DMS 273 (cell line): Measurements from ENCODE around the gene TRIM61.
"Not testable (repeated sequence)": the region's sequence is repeated elsewhere in the genome, so short reads cannot be mapped to it uniquely, and the experiment has no call there.

ENCODE experiments used
- DNase-seq: peaks from one replicate; lab custom pipeline; 2025; ENCODE audit not compliant: unreplicated experiment; lab: John Stamatoyannopoulos, UW

The TRIM61 gene

DNA sequence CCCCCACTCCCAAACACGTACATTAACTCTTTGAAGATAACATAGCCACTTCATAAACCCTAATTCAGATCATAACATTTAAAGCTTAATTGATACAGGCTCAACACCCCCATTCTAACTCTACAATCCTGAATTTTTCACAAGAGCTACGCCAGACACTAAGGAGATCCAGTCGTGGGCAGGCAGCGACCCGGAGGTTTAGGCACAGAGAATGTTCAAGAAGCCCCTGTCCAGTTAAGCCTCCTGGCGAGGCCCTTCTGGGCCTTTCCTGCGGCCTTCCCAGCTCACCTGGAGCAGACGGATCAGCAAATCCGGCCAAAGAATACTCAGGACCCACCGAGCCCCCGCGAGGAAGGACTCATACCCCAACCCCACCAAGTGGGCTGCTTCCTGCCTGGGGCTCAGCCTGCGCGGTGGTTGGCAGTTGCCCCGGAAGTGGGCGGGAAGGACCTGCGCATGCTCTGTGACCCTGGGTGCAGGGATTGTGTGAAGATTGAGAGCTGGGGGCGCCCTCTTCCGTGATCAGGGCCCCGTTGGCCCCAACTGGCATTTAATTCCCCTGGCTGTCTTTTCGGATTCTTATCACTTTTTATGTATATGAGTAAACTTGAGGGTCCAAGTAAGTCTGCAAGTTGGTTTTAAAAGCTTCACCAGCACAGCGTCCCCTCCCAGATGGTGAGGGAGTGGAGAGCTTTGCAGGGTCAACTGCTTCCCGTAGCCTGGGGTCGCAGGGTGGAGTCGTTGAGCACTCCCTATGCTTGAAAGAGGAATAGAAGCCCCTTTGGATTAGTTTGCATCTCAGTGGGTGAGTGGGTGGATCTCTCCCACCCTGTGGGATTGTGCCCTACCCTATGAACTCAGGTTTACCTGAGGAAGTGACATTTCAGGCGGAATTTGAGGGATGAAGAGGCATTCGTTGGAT, at the start of gene TRIM61:
TSS of gene TRIM61 (minus strand) at position 415 of the 922 bp plus-strand sequence. CDS start 7,655 bp downstream, outside the sequence.
- DNase-seq: no peak

GRCh38 chr4:165025782-165026181, 48.3 kb upstream of the TRIM61 start:
- not testable (repeated sequence) for DNase-seq

GRCh38 chr4:165019995-165020394, 42.5 kb upstream of the TRIM61 start:
- not testable (repeated sequence) for DNase-seq

GRCh38 chr4:165016971-165017370, 39.5 kb upstream of the TRIM61 start:
- DNase-seq: peak; percentile 4

DNA sequence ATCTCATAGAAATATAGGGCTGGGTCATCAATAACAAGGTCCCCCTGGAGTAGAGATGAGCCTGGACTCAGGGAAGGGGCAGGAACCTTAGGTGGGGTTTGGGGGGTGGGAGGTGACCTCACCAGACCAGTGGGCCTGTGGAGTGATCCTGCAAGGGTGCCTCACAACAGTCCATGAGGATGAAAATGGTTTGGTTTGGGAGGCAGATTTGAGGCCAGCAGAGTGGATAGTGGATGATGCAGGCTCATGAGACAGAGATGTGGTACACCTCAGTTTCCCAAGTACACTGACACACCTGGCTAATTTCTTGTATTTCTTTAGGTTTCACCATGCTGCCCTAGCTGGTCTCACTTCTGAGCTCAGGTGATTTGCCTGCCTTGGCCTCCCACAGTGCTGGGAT, 36.2 kb upstream of the TRIM61 start:
- no peak for DNase-seq

DNA sequence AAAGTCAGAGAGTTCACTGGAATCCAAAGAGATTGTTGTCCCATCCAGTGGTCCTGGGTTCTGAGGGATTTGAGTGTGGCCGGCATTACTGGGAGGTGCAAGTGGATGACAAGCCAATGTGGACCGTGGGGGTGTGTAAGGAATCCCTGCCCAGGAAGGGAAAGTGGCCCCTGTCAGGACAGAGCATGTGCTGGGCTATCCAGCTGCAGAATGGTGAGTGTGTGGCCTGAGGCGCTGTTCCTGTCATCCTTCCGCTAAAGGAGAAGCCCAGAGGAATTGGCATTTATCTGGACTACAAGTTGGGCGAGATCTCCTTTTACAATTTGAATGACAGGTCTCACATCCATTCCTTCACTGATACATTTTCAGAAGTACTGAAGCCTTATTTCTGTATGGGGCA, 33.9 kb upstream of the TRIM61 start:
- DNase-seq: no peak

DNA sequence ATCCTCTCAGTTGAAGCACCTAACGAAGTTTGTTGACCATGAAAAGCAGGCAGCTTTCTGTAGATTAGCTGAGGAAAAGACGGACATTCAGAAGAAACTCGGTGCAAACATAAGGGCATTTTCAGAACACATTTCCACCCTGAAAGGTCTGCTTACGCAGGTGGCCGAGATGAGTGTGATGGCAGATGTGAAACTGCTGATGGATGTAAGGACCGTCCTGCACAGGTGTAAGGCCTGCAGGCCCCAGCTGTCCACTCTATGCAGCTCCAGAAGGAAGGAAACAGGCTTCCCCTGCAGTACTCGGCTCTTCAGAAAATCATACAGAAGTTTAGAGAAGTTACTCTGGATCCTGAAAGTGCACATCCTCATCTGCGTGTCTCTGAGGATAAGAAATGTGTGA, 33.5 kb upstream of the TRIM61 start:
- DNase-seq: no peak

DNA sequence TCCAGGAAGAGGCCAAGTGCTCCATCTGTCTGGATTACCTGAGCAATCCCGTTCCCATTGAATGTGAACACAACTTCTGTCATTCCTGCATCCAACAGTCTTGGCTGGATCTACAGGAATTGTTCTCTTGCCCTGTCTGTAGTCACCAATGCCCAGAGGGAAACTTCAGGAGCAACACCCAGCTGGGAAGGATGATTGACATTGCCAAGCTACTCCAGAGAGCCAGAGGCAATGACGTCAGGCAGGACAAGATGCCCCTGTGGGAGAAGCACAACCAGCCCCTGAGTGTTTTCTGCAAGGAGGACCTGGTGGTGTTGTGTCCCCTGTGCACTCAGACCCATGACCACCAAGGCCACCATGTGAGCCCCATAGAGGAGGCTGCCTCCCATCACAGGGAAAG, 33.0 kb upstream of the TRIM61 start:
- DNase-seq: no peak

DNA sequence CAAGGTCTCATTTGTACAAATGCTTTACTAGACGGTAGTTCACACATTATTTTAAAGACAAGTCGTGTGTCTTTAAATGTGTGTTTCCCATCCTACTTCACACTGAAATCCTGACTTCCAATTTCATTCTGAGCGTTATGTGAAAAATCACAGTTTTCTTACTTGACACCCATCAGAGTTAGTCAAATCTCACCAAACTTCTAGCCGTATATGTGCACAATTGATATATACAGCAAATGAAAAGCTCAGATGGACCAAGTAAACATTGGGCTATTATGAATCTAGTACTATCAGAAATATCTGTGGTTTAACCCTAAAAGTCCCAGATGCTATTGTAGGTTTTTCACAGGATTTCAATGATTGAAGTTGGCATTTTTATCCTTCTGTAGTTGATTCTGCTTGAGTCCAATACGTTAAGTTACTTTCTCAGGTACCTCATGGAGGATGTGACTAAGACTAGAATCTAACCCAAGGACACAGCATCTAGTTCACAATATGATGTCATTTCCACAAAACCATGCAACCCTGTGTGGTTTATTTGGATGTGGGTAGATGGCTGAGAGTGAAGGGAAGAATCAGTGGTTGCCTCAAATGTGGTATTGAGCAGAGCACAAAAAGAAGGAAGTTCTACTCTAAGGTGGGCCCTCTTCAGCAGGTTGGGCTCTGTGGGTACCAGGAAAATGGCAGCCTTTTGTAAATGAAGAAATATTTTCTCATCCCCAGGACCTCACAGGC, 32.2 kb upstream of the TRIM61 start:
- no peak for DNase-seq

GRCh38 chr4:165006886-165007285, 29.4 kb upstream of the TRIM61 start:
- no peak for DNase-seq

- no peak for DNase-seq
Observed at GRCh38 chr4:165006456-165006855, 29.0 kb upstream of the TRIM61 start.

GRCh38 chr4:165005352-165005925, 28.0 kb upstream of the TRIM61 start:
- no peak for DNase-seq

- DNase-seq: not testable (repeated sequence)
Observed at GRCh38 chr4:165001957-165002356, 24.5 kb upstream of the TRIM61 start.

GRCh38 chr4:164998526-164999080, 21.1 kb upstream of the TRIM61 start:
- not testable (repeated sequence) for DNase-seq

DNA sequence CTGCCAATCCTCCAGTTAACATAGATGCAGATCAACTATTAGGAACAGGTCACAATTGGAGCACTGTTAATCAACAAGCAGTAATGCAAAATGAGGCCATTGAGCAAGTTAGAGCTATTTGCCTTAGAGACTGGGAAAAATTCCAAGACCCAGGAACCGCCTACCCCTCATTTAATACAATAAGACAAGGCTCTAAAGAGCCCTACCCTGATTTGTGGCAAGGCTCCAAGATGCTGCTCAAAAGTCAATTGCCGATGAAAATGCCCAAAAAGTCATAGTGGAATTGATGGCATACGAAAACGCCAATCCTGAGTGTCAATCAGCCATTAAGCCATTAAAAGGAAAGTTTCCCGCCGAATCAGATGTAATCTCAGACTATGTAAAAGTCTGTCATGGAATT, 20.5 kb upstream of the TRIM61 start:
- no peak for DNase-seq

GRCh38 chr4:164997324-164997723, 19.9 kb upstream of the TRIM61 start:
- DNase-seq: peak; percentile 42

DNA sequence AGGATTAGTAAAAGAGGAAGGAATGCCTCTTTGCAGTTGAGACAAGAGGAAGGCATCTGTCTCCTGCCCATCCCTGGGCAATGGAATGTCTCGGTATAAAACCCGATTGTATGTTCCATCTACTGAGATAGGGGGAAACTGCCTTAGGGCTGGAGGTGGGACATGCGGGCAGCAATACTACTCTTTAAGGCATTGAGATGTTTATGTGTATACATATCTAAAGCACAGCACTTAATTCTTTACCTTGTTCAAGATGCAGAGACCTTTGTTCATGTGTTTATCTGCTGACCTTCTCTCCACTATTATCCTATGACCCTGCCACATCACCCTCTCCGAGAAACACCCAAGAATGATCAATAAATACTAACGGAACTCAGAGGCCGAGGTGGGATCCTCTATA, 18.7 kb upstream of the TRIM61 start:
- DNase-seq: not testable (repeated sequence)

- not testable (repeated sequence) for DNase-seq
Observed at GRCh38 chr4:164990786-164991185, 13.3 kb upstream of the TRIM61 start.

GRCh38 chr4:164989471-164989870, 12.0 kb upstream of the TRIM61 start:
- DNase-seq: no peak

GRCh38 chr4:164971929-164972328, 5.5 kb downstream of the TRIM61 start:
- not testable (repeated sequence) for DNase-seq

DNA sequence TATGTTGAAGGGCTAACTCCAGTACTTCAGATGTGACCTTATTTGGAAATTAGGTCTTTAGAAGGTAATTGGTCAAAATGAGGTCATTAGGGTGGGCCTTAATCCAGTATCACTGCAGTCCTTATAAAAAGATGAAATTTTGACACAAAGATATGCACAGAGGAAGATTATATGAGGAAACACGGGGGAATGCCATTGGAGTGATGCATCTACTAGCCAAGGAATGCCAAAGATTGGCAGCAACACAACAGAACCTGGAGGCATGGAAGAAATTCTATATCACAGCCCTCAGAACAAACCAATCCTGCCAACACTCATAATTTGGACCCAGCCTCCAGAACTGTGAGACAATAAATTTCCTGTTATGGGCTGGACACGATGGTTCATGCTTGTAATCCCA, 17.6 kb downstream of the TRIM61 start:
- DNase-seq: no peak
